HG03060 (cell line): ENCODE measurements around the gene CLIP1.
A peak's percentile ranks its signal among the peaks of the same experiment; 100 is the strongest.
"Not testable (repeated sequence)": the region's sequence is repeated elsewhere in the genome, so short reads cannot be mapped to it uniquely, and the experiment has no call there.

Source experiments
- ATAC-seq: cut with Tn5 transposase; IDR thresholded peaks from one replicate; pipeline ENCODE4 v1.9.1; 2021; ENCODE audit warnings: low read depth, moderate number of reproducible peaks; ENCODE audit not compliant: unreplicated experiment

The CLIP1 gene

GRCh38 chr12:122437656-122438121 is 15.2 kb upstream of the CLIP1 start:
- no peak for ATAC-seq

GRCh38 chr12:122435186-122435585 is 12.7 kb upstream of the CLIP1 start:
- no peak for ATAC-seq

DNA sequence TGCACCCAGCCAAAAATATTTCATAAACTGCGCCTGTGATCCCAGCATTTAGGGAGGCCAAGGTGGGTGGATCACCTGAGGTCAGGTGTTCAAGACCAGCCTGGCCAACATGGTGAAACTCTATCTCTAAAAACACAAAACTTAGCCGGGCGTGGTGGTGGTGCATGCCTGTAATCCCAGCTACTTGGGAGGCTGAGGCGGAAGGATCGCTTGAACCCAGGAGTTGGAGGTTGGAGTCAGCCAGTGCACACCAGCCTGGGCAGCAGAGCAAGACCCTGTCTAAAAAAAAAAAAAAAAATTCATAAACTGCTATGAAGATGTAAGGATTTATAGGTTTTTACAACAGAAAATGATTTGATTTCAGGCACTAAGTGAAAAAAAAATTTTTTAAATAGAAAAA is 6.6 kb upstream of the CLIP1 start:
- ATAC-seq, result not testable (repeated sequence)

GRCh38 chr12:122427403-122427802 is 4.9 kb upstream of the CLIP1 start:
- no peak for ATAC-seq

DNA sequence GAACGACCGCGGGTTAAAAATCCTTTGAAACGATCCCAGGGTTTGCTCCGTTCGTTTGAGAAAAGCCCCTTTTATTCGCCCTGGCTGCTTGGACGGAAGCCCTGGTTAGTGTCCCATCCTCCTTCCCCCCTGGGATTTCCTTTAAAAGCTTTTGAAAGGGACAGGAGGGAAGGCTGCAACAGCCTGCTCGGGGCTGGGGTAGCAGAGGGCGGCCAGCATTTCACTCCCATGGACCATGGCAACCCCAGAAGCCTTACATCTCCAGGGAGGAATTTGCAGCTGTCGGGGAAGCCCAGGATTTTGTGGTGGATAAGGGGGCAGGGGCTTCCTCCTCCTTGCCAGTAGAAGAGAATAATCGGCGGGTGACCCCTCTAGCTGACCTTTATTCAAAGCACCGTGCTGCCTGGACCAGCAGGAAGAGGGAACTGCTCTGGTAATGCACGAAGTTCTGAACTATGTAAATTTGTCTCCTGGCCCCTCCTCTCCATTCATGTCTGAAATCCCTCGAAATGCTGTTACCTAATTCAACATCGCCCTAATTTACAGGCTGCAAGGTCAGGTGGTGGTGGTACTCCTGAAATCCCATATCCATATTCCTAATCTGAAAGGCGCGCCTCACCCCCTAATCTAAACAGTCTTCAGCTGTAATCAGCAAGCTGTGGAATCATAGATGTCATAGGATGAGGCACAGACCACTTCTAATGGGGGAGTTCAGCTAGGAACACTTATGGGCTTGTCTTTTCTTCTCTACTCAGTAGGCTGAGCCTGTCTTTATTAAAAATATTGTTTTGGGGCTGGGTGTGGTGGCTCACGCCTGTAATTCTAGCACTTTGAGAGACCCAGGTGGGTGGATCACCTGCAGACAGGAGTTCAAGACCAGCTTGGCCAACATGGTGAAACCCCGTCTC is 1.0 kb upstream of the CLIP1 start:
- no peak for ATAC-seq

DNA sequence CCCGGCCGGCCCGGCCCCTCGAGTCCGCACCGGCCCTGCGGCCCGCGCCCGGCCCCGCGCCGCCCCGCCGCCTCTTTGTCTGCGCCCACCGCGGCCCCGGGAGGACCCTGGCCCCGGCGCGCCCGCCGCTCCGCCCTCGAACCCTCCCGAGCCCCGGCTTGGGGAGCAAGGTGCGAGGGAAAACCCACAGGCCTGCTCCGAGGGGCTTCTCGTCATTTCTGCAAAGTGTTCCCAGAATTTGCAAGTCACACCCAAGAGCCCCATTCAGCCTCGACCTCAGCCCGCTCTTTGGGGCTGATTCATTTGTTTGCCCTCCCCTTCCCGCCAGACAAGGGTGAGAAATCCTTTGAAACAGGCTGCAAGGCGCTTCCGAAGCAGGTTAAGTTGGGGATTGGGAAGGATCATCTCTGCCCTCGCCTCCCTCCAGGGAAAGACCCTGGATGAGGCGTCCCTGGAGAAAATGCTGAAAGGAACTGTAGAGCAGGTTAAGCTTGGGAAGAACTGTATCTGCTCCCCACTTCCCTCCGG is 325 bp upstream of the CLIP1 start:
- ATAC-seq, result no peak

DNA sequence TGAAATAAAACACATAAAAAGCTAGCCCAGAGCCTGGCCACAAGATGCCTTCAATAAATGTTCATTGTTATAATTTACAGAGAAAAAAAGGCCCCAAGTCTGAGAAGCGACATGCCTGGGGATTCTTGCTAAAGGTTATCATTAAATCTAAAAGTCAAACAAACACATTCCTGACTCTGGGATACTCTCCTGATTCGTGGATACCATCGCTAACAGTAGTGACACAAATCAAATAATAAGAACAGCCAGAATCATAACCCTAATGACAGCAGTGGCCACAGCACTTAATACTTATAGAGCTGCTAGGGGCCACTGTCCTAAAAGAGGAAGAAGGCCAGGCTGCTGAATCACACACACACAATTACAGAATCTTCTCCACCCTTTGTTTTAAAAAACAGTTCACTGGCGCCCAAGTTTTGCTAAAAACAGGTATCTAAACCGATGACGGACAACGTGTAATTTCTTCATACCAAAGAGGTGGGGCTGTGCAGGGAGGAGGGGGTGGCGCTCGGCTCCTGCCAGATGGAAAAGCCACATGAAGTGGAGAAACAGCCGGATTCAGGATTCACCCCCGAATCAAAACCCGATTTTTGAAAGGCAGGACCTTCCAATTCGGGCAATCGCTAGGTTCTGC is 1.2 kb downstream of the CLIP1 start:
- ATAC-seq, result no peak

GRCh38 chr12:122420471-122421162 is 1.9 kb downstream of the CLIP1 start:
- ATAC-seq, result no peak

DNA sequence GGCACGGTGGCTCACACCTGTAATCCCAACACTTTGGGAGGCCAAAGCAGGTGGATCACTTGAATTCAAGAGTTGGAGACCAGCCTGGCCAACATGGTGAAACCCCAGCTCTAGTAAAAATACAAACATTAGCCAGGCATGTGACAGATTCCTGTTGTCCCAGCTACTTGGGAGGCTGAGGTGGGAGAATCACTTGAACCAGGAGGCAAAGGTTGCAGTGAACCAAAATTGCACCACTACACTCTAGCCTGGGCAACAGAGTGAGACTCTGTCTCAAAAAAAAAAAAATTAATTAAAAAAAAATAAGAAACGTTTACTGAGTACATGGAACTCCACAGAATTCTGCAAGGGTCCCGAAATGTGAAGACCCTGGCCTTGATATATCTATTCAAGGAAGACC is 3.4 kb downstream of the CLIP1 start:
- ATAC-seq, result not testable (repeated sequence)

- ATAC-seq, result not testable (repeated sequence)
Observed at GRCh38 chr12:122415665-122416064, 6.8 kb downstream of the CLIP1 start.

GRCh38 chr12:122413516-122414404 is 8.7 kb downstream of the CLIP1 start:
- ATAC-seq, result no peak

- no peak for ATAC-seq
Observed at GRCh38 chr12:122412851-122413433, 9.5 kb downstream of the CLIP1 start.

GRCh38 chr12:122411537-122411936 is 10.9 kb downstream of the CLIP1 start:
- ATAC-seq, result no peak

- ATAC-seq, result no peak
Observed at GRCh38 chr12:122407208-122407607, 15.3 kb downstream of the CLIP1 start.

- ATAC-seq, result no peak
Observed at GRCh38 chr12:122406701-122407164, 15.7 kb downstream of the CLIP1 start.

DNA sequence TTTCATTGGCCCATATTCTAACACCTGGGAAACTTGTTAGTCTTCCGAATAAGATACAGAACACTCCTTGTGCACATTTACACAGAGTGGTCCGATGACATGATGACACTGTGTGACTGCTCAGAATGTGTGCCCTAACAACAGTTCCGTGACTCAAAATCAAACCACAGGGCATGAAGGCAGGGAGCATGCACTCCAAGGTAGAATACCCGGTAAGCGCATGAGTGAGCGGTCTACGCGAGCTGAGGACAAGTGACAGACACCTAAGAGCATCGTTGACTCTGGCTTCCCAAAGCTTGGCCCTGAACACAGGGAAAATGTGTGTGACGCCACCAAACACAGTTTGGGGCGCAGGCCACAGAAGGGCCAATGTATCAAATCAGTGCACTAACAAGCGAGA is 18.6 kb downstream of the CLIP1 start:
- no peak for ATAC-seq

GRCh38 chr12:122403115-122403770 is 19.2 kb downstream of the CLIP1 start:
- ATAC-seq, result peak; percentile 38

GRCh38 chr12:122402264-122402663 is 20.2 kb downstream of the CLIP1 start:
- no peak for ATAC-seq
